GM21723 (cell line): Measurements from ENCODE around the gene ZNF672.

Experiments used
- ATAC-seq: cut with Tn5 transposase; IDR thresholded peaks from one replicate; pipeline ENCODE4 v1.9.1; 2021; ENCODE audit warnings: mild to moderate bottlenecking, moderate library complexity; ENCODE audit not compliant: unreplicated experiment

The ZNF672 gene

DNA sequence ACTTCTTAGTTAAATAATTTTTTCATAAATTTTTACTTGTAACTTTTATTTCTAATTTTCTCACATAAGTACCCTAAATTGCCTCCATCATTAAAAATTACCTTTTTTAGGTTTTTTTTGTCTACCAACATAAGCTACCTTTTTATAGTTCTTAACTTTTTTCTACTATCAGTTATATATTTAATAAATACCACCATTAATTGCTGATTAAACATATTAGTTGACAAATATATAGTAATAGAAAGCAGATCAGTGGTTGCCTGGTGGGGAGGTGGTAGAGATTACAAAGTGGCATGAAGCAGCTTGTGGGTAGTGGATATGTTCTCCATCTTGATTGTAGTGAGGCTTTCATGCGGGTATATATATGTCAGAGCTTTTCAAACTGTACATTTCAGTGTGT lies 6.2 kb upstream of the ZNF672 start:
- ATAC-seq = no peak

DNA sequence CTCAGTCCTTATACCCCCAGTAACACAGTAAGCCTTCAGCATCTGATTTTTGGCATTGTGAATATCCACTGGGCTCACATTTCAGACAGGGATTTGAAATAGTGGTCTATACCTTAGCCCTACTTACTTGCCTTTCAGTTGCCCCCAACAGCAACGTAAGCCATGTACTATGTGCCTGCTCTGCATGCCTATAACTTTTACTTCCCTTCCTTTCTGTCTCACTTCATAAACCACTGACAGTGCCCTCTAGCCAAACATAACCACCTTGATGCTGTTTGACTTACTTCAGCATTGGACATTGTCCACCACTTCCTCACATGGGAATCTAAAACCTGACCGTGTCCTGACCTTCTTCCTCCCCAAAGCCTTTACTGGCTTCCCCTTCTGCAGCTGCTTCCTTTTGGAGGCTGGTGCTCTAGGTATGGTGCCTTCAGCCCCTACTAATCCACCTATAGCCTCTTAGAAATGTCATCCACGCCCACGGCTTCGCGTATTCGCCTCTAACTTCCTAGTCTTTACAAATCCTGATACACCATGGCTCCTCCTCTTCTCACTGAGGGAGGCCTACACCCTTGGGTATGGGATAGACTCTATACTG lies 3.6 kb upstream of the ZNF672 start:
- ATAC-seq = no peak

DNA sequence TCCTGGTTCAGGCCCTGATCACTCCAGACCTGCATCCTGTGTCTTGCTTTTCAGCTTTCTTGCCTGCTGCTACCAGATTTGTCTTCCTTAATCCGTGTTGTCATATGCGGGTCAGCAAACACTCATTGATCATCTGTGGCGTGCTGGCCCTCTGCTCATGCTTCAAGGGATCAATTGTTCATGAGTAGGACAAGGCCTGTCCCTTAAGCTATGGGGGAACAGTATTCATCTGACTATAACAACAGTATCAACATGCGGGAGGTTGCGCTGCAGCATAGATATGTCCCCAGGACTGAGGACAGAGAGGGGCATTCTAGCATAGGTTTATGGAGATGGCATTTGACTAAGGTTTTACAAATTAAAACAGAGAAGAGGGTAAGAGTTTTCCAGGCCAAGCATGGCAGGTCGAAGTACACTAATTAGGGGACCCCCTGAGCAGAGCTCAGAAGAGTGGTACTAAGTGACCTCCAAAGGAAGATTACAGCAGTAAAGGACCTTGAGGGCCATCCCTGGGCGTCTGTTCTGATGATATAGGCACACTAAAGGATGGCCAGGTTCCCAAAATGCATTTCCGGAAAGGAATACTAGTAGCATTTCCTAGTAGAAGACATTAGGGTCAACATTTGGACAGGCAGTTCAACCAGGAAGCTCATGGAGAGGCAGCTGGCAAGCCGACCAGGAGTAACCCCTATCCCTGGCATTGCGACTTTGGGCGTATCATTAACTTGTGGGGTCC lies 811 bp upstream of the ZNF672 start:
- no peak for ATAC-seq

DNA sequence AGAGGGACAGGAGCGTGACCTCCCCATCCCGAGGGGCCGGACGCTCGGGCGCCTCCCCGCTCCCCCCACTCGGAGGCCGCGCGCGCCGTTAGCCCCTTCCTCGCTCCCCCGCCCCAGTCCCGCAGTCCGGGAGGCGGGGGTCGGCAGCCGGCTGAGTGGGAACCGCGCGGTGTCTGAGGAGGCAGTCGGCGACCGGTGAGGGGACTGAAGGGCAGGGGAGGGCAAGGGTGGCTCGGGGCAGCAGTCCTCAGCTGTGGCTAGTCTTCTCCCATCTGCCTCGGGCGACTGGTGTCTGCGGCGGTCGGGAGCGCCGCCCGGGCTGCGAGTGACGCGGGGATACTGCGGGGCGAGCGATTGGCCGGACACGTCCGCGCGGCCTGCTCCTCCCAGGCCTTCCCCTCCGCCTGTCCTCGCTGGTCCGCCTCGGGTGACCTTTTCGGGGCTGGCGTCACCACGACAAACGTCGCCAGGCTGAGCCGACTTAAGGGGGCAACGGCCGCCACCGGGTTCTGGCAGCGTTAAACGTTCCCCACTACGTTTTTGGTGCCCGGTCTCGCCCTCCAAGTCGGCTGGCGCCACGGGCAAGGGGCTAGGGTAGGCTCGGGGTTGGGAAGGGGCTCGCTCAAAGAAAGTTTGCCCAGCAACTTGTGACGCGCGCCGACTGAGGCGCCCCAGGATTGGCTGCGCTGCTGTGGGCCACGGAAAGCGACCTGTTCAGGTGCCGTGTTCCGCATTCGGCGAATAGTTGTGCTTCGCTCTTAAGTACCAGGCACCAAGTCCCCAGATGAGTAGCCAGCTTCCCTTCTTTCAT lies 538 bp downstream of the ZNF672 start:
- ATAC-seq = peak; percentile 73

DNA sequence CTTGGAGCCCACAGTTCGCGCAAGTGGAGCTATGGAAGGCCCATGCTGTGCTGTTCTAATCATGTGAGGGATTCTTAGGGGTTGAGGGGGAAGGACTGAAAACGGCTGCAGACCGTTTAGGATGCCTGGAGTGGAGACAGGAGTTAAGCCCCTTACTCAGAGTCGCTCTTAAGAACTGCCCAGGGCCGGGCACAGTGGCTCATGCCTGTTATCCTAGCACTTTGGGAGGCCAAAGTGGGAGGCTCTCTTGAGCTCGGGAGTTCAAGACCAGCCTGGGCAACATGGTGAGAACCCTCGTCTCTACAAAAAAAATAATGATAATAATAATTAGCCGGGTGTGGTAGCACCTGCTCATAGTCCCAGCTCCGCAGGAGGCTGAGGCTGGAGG lies 1.1 kb downstream of the ZNF672 start:
- ATAC-seq = no peak

DNA sequence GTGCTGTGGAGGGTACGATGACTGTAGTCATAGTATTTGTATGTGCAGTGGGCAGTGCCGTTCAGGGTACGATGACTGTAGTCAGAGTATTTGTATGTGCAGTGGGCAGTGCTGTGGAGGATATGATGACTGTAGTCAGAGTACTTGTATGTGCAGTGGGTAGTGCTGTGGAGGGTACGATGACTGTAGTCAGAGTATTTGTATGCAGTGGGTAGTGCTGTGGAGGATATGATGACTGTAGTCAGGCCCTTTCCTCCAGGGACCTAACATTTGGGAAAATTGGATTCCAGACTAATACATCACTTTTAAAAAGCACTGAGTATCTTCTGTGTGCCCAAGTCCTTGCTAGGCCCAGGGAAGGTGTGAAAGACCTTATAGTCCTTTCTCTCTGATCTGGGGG lies 2.9 kb downstream of the ZNF672 start:
- no peak for ATAC-seq

DNA sequence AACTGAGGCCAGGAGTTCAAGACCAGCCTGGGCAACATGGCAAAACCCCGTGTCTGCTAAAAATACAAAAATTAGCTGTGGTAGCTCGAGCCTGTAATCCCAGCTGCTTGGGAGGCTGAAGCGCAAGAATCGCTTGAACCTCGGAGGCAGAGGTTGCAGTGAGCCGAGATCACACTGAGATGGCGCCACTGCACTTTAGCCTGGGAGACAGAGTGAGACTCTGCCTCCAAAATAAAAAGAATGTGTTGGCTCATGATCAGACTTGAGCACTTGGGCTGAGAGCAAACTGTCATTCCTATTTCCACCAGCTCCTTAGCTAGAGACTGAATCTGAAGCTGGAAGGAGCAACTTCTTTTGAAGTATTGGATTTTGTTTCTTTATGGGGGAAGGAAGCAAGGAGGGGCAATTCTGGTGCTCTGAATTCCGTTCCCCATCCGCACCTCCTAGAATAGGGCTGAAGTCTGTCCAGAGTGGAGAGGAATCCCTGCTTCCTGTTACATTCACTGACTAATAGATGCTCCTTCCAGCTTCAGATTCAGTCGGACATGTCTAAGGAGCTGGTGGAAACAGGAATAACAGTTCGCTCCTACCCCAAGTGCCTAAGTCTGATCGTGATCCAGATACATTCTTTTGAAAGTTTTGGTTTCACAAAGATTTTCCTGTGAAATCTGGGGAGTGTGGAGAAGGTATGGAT lies 3.8 kb downstream of the ZNF672 start:
- ATAC-seq = no peak

DNA sequence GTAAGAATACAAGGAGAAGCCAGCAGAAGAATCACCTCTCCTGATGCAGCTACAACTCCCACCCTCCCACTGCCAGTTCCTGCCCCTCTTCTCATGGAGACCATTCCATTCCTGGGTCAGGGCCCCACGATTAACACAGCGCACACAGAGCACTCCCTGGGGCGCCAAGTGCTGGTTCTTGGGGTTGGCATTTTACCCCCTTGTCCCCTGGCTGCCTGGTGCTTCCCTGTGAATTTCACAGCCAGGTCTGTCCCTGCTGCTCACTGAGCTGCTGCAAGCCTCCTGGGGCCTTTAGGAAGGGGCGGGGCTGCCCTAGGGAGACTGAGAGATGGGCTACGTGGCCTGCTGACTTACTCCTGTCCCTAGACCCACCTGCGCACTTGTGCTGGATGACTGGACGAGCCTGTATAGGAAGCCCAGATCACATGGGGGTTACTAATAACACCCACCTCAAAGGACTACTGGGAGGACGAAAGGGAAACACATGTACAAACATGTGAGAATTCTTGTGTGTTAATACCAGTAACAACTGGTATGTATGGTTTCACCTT lies 4.8 kb downstream of the ZNF672 start:
- no peak for ATAC-seq

DNA sequence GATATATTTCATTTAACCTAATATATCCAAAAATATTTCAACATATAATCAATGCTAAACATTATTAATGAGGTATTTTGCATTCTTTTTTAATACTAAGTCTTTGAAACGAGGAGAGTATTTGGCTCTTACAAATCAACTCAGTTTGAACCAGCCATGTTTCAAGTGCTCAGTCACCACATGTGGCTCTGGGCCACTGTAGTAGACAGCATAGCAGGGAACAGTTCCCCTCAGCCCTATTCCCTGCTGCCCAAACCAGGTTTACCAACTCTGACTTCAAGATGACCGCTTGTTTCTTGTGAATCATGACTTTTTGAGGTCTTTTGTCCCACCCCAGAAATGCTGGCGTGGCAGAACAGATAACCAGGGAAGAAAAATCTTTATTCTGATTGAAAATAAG lies 5.7 kb downstream of the ZNF672 start:
- ATAC-seq = no peak

DNA sequence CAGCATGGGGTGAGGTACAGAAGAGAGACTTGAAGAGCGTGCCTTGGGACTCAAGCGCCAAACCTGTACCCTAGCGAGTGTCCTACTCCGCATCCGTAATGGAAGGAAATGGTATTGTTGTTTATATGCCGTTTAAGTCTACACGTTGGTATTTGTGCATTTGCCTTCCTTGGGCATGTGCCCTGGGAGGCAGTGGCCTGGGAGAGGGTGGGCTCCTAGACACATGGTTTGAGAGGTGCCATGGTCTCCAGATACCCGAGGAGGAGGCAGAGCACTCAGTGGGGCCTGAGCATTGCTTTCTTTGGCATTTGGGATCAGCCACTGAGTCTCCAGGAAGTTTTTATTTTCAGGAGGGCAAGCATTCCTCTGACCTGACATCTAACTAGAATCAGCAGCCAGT lies 6.5 kb downstream of the ZNF672 start:
- ATAC-seq = no peak

DNA sequence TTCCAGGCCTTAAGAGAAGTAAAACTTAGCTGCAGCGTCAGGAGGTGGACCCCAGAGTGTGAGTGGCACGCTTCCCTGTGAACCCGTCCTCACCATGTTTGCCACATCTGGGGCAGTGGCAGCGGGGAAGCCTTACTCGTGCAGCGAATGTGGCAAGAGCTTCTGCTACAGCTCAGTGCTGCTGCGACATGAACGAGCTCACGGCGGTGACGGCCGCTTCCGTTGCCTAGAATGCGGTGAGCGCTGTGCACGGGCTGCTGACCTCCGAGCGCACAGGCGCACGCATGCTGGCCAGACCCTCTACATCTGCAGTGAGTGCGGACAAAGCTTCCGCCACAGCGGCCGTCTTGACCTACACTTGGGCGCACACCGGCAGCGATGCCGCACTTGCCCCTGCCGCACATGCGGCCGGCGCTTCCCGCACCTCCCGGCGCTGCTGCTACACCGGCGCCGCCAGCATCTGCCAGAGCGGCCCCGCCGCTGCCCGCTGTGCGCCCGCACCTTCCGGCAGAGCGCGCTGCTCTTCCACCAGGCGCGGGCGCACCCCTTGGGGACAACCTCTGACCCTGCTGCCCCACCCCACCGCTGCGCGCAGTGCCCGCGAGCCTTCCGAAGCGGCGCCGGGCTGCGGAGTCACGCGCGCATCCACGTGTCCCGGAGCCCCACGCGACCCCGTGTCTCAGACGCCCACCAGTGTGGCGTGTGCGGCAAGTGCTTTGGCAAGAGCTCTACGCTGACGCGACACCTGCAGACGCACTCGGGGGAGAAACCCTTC lies 9.3 kb downstream of the ZNF672 start:
- no peak for ATAC-seq

DNA sequence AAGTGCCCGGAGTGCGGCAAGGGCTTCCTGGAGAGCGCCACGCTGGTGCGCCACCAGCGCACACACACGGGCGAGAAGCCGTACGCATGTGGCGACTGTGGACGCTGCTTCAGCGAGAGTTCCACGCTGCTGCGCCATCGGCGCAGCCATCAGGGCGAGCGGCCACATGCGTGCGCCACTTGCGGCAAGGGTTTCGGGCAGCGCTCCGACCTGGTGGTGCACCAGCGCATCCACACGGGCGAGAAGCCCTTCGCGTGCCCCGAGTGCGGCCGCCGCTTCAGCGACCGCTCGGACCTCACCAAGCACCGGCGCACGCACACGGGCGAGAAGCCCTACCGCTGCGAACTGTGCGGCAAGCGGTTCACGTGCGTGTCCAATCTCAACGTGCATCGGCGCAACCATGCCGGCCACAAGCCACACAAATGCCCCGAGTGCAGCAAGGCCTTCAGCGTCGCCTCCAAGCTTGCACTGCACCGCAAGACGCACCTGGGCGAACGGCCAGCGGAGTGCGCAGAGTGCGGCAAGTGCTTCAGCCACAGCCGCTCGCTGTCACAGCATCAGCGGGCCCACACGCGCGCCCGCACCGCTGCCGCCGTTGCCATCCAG lies 10.0 kb downstream of the ZNF672 start:
- ATAC-seq = no peak

DNA sequence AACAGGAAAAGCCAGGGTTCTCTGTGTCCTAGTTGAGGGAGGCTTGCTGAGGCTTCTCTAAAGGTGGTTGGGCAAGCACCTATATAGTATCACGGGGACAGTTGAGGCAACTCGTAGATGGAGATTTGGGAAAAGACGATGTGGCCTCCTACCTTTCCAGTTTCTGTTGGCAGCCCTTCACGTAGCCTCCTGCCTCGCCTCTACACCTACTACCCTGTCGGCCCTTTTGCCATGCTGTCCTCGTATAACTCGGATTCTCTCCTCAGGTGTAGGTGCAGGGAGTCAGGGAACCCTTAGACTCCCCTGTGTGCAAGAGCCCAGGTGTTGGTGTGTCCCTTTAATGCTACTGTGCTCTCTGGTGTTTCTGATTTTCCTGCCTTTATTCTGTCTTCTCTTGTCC lies 10.6 kb downstream of the ZNF672 start:
- no peak for ATAC-seq

DNA sequence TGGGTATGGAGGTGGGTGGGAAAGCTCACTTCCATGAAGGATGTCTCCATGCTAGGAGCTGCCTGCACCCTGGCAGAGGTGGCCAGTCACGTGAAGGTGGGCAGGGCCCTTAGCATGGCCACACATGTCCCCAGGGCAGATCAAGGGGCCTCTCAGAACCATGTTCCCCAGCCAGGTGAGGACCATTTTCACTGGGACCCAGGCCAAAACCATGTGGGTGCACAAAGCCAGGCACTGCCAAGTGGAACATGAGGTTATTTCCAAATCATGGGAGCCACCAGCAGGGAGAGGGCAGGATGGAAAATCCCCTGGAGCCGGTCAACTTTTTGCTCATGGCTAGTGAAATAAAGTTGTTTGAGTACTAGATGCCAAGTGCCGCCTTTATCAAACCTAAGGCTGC lies 11.1 kb downstream of the ZNF672 start:
- ATAC-seq = no peak

DNA sequence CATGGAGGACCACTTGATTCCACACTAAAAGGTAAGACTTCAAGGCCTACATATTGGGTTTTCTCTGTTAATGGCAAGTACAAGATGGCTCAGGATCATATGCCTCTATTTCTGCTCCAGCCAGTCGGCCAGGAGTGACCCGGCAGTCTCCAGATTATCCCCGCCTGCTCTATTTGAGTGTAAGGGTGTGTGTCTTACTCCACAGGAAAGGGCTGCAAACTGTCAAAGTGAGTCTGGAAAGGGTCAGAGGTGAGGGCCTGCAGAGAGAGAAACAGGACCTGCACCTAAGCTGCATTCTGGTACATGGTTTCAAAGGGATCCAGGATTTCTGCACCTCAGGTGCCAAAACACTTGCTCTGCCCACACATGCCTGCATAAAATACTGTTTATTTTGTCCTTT lies 11.6 kb downstream of the ZNF672 start:
- no peak for ATAC-seq

DNA sequence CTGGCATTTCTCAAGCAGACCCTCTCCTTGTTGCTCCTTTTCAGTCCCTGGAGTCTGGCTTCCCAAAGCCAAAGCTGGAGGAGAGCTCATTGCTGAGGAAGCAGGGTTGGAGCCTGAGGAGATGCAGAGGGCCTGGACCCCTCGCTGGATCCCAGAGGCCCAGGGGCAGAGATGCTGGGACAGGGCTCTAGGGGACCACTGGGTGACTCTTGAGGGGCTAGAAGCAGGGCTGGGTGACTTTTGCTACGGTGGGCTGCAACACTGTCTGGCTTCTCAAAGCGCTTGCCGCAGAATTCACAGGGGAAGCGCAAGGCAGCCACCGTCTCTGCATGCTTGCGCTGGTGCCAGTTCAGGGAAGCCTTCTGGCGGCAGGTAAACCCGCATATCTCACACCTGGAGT lies 12.1 kb downstream of the ZNF672 start:
- no peak for ATAC-seq

DNA sequence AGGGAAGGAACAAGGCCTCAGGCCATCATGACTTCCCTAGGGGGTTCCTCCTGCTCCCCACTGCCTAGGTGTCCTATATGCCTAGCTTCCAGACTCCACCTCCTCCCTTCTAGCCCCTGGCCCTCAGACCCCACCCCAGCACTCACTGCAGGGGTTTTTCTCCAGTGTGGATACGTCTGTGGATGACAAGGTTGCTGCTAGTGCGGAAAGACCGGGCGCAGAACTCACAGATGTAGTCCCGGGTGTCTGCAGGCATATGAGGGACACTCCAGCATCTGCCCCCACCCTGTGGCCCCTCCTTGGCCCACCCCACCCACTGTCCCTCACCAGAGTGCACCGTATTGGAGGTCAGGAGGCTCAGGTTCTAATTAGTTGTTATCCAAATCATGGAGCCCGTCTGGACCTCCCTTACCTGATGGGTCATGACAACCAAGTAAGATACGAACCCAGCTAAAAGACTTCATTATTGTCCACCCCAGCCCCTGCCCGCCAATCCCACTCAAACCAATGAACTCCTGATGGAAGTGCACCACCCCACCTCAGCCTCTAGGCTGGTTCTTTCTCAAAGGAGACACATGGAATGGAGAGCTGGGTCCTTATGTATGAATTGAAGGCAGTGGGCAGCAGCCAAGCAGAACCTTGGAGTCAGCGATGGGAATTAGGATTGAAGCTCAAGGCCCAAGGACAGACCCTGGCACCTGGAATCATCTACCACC lies 12.7 kb downstream of the ZNF672 start:
- no peak for ATAC-seq

DNA sequence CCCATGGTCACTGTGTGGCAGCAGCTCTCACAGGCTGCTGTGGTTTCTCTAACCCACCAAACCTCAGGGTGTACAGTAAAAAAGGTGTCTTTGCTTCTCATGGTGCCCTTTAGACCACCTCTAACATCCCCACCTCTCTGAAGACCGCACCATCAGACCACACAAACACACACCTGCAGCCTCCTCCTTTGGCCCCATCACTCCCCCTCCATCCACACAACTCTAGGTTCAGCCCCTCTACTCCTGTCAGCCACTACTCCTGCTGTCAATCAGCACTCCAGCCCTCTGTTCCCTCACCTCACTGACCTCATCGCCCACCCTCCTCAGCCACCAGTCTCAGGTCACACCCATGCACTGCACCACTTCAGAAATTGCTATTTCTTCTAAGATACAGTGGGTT lies 13.4 kb downstream of the ZNF672 start:
- ATAC-seq = no peak
